Natural killer cell (primary cell): ENCODE data around the gene PPP1R1A. TPM values are rescaled to one million over a fixed set of nuclear protein-coding genes. Genes with fewer than 3 reads are reported as not detected.

Experiments used
- ATAC-seq, 3 donors: fragments of 150-1000 bp in 2 of 3; fragments of 200-7000 bp in 1 of 3; cut with Tn5 transposase; 1 replicate in 1 of 3; 2 replicates in 2 of 3; pipeline ENCODE4 v1.10.0; 2021; ENCODE audit warnings: mild to moderate bottlenecking in 2 of 3, moderate library complexity in 2 of 3
- DNase-seq, 2 donors: peaks; one replicate each; pipeline versions ENCODE4 v3.0.0 to v3.0.0-alpha.2; 2013 to 2021; ENCODE audit warnings: mixed read lengths in 1 of 2
- H3K27ac ChIP-seq: one replicate; pipeline ENCODE4 v1.5.1; 2013; ENCODE audit warnings: mild to moderate bottlenecking, low read length
- H3K27me3 ChIP-seq: one replicate; pipeline ENCODE4 v1.6.1; 2013; ENCODE audit warnings: low read length; ENCODE audit not compliant: control insufficient read depth, insufficient read depth
- H3K36me3 ChIP-seq: one replicate; pipeline ENCODE4 v1.6.1; 2013; ENCODE audit warnings: low read length; ENCODE audit not compliant: control insufficient read depth, insufficient read depth
- H3K4me1 ChIP-seq: one replicate; pipeline ENCODE4 v1.6.1; 2013; ENCODE audit warnings: low read length; ENCODE audit not compliant: control insufficient read depth, insufficient read depth
- H3K4me3 ChIP-seq: one replicate; pipeline ENCODE4 v1.5.1; 2013; ENCODE audit warnings: low read length
- H3K9me3 ChIP-seq: one replicate; pipeline ENCODE4 v1.6.1; 2013; ENCODE audit warnings: low read length; ENCODE audit not compliant: control insufficient read depth, insufficient read depth
- H3K27ac Mint-ChIP-seq, 2 donors: one replicate each; pipeline ENCODE4 v1.8.0; 2022; ENCODE audit warnings: mild to moderate bottlenecking in 2 of 2, mixed read lengths in 2 of 2, moderate library complexity in 1 of 2
- H3K27me3 Mint-ChIP-seq, 2 donors: one replicate each; pipeline ENCODE4 v1.8.0; 2022; ENCODE audit warnings: low read depth in 2 of 2, mixed read lengths in 2 of 2
- H3K36me3 Mint-ChIP-seq: one replicate; pipeline ENCODE4 v1.8.0; 2022; ENCODE audit warnings: mixed read lengths
- H3K4me1 Mint-ChIP-seq, 2 donors: one replicate each; pipeline ENCODE4 v1.8.0; 2022; ENCODE audit warnings: mixed read lengths in 2 of 2
- H3K4me3 Mint-ChIP-seq: one replicate; pipeline ENCODE4 v1.8.0; 2022; ENCODE audit warnings: mild to moderate bottlenecking, moderate library complexity, mixed read lengths
- H3K9me3 Mint-ChIP-seq, 2 donors: one replicate each; pipeline ENCODE4 v1.8.0; 2022; ENCODE audit warnings: mixed read lengths in 2 of 2
- CTCF ChIP-seq: fragments of 200-600 bp; IDR thresholded peaks from one replicate; pipeline ENCODE4 v1.8.0; 2022; ENCODE audit warnings: antibody characterized with exemption
- WGBS: methylation state at CpG from one replicate; pipeline ENCODE4 v1.1.7; 2013; ENCODE audit warnings: missing lambda C conversion rate; ENCODE audit not compliant: insufficient coverage; 5-methylcytosine and 5-hydroxymethylcytosine counted together
- intact Hi-C: fragments of 100-400 bp; cut with micrococcal nuclease; formaldehyde crosslinking; loops from one replicate; pipeline ENCODE4 v1.14.2; 2022
- total RNA-seq, 4 donors: library from RNA; stranded (reverse); fragments of 120-200 nt in 1 of 4; gene quantifications; one replicate each; pipeline versions ENCODE4 v1.2.3 to v1.2.4, GENCODE V29; 2013 to 2022

PPP1R1A gene
- total RNA-seq, 3 donors from 2014 or later (not counting 1 experiment from before 2014, with no cell fraction given): not detected

- no peaks in the 10 kb centered on the region for H3K4me1 Mint-ChIP-seq
- no peaks in the 10 kb centered on the region for H3K9me3 Mint-ChIP-seq
- no peak for ATAC-seq
- H3K36me3 ChIP-seq: no peaks in the 10 kb centered on the region
- no peak overlapping the region for H3K27ac Mint-ChIP-seq
- H3K4me1 ChIP-seq: no peaks in the 10 kb centered on the region
- no peak overlapping the region for H3K27ac ChIP-seq
- DNase-seq: no peak
- H3K36me3 Mint-ChIP-seq: no peaks in the 10 kb centered on the region
- no peak for TF ChIP-seq CTCF
- H3K9me3 ChIP-seq: no peaks in the 10 kb centered on the region
- no peak overlapping the region for H3K4me3 ChIP-seq
- intact Hi-C loops: no loop called here
- H3K27me3 Mint-ChIP-seq: peaks cover 10 to 17% of the 10 kb centered on the region in 2 donors
- H3K4me3 Mint-ChIP-seq: no peak overlapping the region
- no peaks in the 10 kb centered on the region for H3K27me3 ChIP-seq
- whole genome bisulfite sequencing: 90% methylated on average over 4 of the region's 6 CpGs
These were observed 16.9 kb upstream of the PPP1R1A start for GRCh38 chr12:54605138-54605970.

- intact Hi-C loops: no loop called here
- H3K36me3 ChIP-seq: no peaks in the 10 kb centered on the region
- no peaks in the 10 kb centered on the region for H3K4me1 ChIP-seq
- Mint-ChIP-seq H3K4me1 (no peaks in the 10 kb centered on the region), H3K36me3 (no peaks in the 10 kb centered on the region), H3K4me3 (no peak overlapping the region), H3K27ac (no peak overlapping the region), H3K27me3 (peaks cover 11 to 13% of the 10 kb centered on the region in 2 donors), H3K9me3 (no peaks in the 10 kb centered on the region)
- ATAC-seq (no peak), DNase-seq (no peak)
- H3K27ac ChIP-seq: no peak overlapping the region
- H3K4me3 ChIP-seq: no peak overlapping the region
- WGBS: 82% methylated on average over 1 of the region's 4 CpGs
- no peaks in the 10 kb centered on the region for H3K9me3 ChIP-seq
- TF ChIP-seq CTCF: no peak
- no peaks in the 10 kb centered on the region for H3K27me3 ChIP-seq
These were observed 16.0 kb upstream of the PPP1R1A start for GRCh38 chr12:54604436-54604835.

- no peaks in the 10 kb centered on the region for H3K27me3 ChIP-seq
- H3K4me3 Mint-ChIP-seq: no peak overlapping the region
- H3K4me3 ChIP-seq: no peak overlapping the region
- H3K36me3 ChIP-seq: no peaks in the 10 kb centered on the region
- DNase-seq: no peak
- intact Hi-C loops: no loop called here
- no peak for TF ChIP-seq CTCF
- H3K27ac ChIP-seq: no peak overlapping the region
- no peaks in the 10 kb centered on the region for H3K36me3 Mint-ChIP-seq
- no peaks in the 10 kb centered on the region for H3K9me3 ChIP-seq
- H3K27me3 Mint-ChIP-seq: peaks cover 9 to 18% of the 10 kb centered on the region in 2 donors
- no peaks in the 10 kb centered on the region for H3K4me1 Mint-ChIP-seq
- WGBS: 100% methylated on average over 5 of the region's 5 CpGs
- no peaks in the 10 kb centered on the region for H3K9me3 Mint-ChIP-seq
- H3K4me1 ChIP-seq: no peaks in the 10 kb centered on the region
- H3K27ac Mint-ChIP-seq: no peak overlapping the region
- ATAC-seq: no peak
These were observed 15.4 kb upstream of the PPP1R1A start for GRCh38 chr12:54603872-54604271.
